ENCODE measurements around the gene INSRR. TPM values are rescaled to one million over a fixed set of nuclear protein-coding genes. Genes with fewer than 3 reads are reported as not detected.

Gene INSRR
- total and polyA plus RNA-seq, 8 donors = 0.03 to 0.06 (median 0.04) TPM; not detected in 4

DNA sequence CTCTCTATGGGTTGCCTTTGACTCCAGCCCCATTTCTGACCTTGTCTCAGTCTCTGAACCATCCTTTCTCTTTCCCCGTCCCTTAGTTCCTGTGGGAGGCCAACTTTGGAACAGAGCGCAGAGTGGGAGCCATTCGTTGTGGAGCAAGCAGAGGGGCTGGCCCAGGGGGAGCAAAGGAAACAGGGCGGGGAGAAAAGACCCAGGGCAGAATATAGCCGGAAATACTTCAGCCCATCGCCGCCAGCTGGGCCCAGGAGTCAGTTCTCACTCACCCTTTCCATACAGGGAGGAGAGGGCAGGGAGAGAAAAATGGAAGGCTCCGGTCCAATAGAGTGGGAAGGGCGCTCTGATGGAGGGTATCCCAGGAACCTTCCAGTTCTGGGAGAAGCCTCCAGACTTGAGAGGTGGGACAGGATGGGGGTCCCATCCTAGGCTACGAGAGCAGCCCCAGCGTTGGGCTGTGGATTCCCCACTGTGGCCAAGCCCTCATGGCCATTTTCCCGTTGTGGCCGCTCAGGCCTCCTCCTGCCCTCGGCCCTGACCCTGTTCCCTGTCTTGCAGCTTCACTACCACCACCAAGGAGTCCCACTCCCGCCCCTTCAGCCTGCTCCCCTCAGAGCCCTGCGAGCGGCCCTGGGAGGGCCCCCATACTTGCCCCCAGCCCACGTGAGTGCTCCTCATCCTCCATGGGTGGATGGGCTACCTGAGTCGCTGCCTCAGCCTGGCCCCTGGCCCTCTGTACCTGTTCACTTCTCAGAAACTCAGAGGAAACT, 45.5 kb upstream of the INSRR start:
- H3K36me3 ChIP-seq = no peaks in the 10 kb centered on the region
- no peak overlapping the region for H3K27ac ChIP-seq
- TF ChIP-seq, protein P1, sequence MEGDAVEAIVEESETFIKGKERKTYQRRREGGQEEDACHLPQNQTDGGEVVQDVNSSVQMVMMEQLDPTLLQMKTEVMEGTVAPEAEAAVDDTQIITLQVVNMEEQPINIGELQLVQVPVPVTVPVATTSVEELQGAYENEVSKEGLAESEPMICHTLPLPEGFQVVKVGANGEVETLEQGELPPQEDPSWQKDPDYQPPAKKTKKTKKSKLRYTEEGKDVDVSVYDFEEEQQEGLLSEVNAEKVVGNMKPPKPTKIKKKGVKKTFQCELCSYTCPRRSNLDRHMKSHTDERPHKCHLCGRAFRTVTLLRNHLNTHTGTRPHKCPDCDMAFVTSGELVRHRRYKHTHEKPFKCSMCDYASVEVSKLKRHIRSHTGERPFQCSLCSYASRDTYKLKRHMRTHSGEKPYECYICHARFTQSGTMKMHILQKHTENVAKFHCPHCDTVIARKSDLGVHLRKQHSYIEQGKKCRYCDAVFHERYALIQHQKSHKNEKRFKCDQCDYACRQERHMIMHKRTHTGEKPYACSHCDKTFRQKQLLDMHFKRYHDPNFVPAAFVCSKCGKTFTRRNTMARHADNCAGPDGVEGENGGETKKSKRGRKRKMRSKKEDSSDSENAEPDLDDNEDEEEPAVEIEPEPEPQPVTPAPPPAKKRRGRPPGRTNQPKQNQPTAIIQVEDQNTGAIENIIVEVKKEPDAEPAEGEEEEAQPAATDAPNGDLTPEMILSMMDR (IDR thresholded peaks at IDR 0.05) = no peak
- H3K27me3 ChIP-seq = peaks cover 0 to 19% of the 10 kb centered on the region in 2 donors
- H3K4me3 ChIP-seq = no peak overlapping the region
- H3K4me1 ChIP-seq = peaks cover 4 to 21% of the 10 kb centered on the region in 2 donors
- intact Hi-C loops (cut with DNase I) = no loop called here
- ATAC-seq (no peak), DNase-seq (peak in 2 of 4 donors; percentile 65 to 67)
- no peaks in the 10 kb centered on the region for H3K9me3 ChIP-seq

GRCh38 chr1:156903328-156904091, 44.6 kb upstream of the INSRR start:
- H3K4me1 ChIP-seq = peaks cover 4 to 30% of the 10 kb centered on the region in 2 donors
- H3K27me3 ChIP-seq = peaks cover 0 to 12% of the 10 kb centered on the region in 2 donors
- ATAC-seq (no peak), DNase-seq (peak in 1 of 4 donors; percentile 62)
- H3K4me3 ChIP-seq = no peak overlapping the region
- intact Hi-C loops (cut with DNase I) = no loop called here
- no peaks in the 10 kb centered on the region for H3K36me3 ChIP-seq
- H3K27ac ChIP-seq = no peak overlapping the region
- H3K9me3 ChIP-seq = no peaks in the 10 kb centered on the region
- TF ChIP-seq, protein P1 (IDR thresholded peaks at IDR 0.05) = no peak

GRCh38 chr1:156901966-156902915, 43.3 kb upstream of the INSRR start:
- Histone ChIP-seq H3K4me1 (peaks cover 4 to 35% of the 10 kb centered on the region in 2 donors), H3K9me3 (no peaks in the 10 kb centered on the region), H3K4me3 (no peak overlapping the region), H3K36me3 (no peaks in the 10 kb centered on the region), H3K27ac (no peak overlapping the region), H3K27me3 (no peaks in the 10 kb centered on the region)
- TF ChIP-seq, protein P1 (IDR thresholded peaks at IDR 0.05) = no peak
- DNase-seq (peak in 1 of 4 donors; percentile 59), ATAC-seq (no peak)
- intact Hi-C loops (cut with DNase I) = no loop called here

DNA sequence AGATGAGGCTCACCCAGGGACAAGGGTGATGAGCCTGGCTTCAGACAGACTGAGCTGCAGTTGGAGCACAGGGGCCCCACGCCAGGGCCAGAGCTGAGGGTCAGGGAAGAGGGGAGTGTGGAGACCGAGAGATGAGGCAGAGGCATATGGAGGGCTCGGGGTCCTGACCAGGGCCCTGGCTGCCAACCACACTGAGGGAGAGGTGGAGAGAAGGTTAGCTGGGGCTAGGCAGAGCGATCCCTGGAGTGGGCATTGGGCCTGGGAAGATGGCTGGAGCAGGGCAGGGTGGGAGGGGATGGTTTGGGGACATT, 42.6 kb upstream of the INSRR start:
- no peak overlapping the region for H3K4me3 ChIP-seq
- peak in 1 of 4 donors; percentile 28 for DNase-seq
- no peak for ATAC-seq
- H3K27ac ChIP-seq = no peak overlapping the region
- TF ChIP-seq, protein P1 (IDR thresholded peaks at IDR 0.05) = no peak
- no peaks in the 10 kb centered on the region for H3K27me3 ChIP-seq
- no peaks in the 10 kb centered on the region for H3K36me3 ChIP-seq
- intact Hi-C loops (cut with DNase I) = no loop called here
- no peaks in the 10 kb centered on the region for H3K9me3 ChIP-seq
- peaks cover 3 to 35% of the 10 kb centered on the region in 2 donors for H3K4me1 ChIP-seq
